HCT116 (cell line): ENCODE results near the gene DIS3L2. TPM values are rescaled to one million over a fixed set of nuclear protein-coding genes. Genes with fewer than 3 reads are reported as not detected.

ENCODE experiments used
- ATAC-seq: fragments of 200-7000 bp; cut with Tn5 transposase; 2 replicates; pipeline ENCODE4 v1.9.1; 2020; ENCODE audit warnings: mild to moderate bottlenecking, moderate library complexity
- BruUV-seq: library from RNA; stranded (reverse); fragments of 400-500 nt; replicated peaks from 2 replicates; lab custom pipeline; 2021; lab: Mats Ljungman, UMichigan
- CTCF ChIA-PET: fragments of 300-600 bp; sonication (Branson Sonifier 250); formaldehyde crosslinking; loops from one replicate; lab custom pipeline; 2021; ENCODE audit warnings: antibody characterized with exemption; lab: Charles Lee
- POLR2A ChIA-PET: fragments of 300-600, 350-600 bp; sonication (Branson Sonifier 250); formaldehyde crosslinking; loops from one replicate; lab custom pipeline; 2021; ENCODE audit warnings: antibody characterized with exemption; lab: Charles Lee
- RAD21 ChIA-PET, 2 experiments: fragments of 300-600 bp; sonication (Branson Sonifier 250); formaldehyde crosslinking; loops; one replicate each; lab custom pipeline; 2023; ENCODE audit warnings: low total read pairs in 2 of 2; ENCODE audit not compliant: uncharacterized antibody in 2 of 2, unreplicated experiment in 2 of 2, low non-redundant PET in 1 of 2; lab: Charles Lee
- DNase-seq: peaks from one replicate; pipeline ENCODE4 v3.0.0-alpha.2; 2010; ENCODE audit warnings: low read depth, low spot score
- H2AFZ ChIP-seq: fragments of 200-600 bp; shearing (Covaris generic), sonication (generic); 2 replicates; pipeline ENCODE4 v1.6.1; 2017; ENCODE audit warnings: low read depth, mixed run types, mixed read lengths, antibody characterized with exemption, low read length; ENCODE audit not compliant: poor library complexity, severe bottlenecking
- H3K27ac ChIP-seq: 2 replicates; pipeline ENCODE4 v1.5.1; 2012; ENCODE audit warnings: low read depth, low read length
- H3K27me3 ChIP-seq: fragments of 200-600 bp; sonication (generic); 2 replicates; pipeline ENCODE4 v1.6.1; 2016; ENCODE audit warnings: mixed run types, low read length, mixed read lengths; ENCODE audit not compliant: insufficient read depth
- H3K36me3 ChIP-seq, 2 experiments: fragments of 200-500 bp in 1 of 2; fragments of 200-600 bp in 1 of 2; sonication (Bioruptor generic) in 1 of 2; sonication (generic) in 1 of 2; 2 replicates each; pipeline versions ENCODE4 v1.5.1 to v1.6.1; 2014 to 2016; ENCODE audit warnings: low read length in 2 of 2, inconsistent platforms in 1 of 2, mixed read lengths in 1 of 2, mixed run types in 1 of 2; ENCODE audit not compliant: insufficient read depth in 2 of 2, control insufficient read depth in 1 of 2
- H3K4me1 ChIP-seq, 2 experiments: fragments of 200-600 bp in 1 of 2; sonication (generic) in 1 of 2; 2 replicates each; pipeline versions ENCODE4 v1.5.1 to v1.6.1; 2012 to 2017; ENCODE audit warnings: low read length in 2 of 2, inconsistent platforms in 1 of 2, mild to moderate bottlenecking in 1 of 2, mixed read lengths in 1 of 2, mixed run types in 1 of 2, moderate library complexity in 1 of 2; ENCODE audit not compliant: insufficient read depth in 2 of 2, control insufficient read depth in 1 of 2
- H3K4me2 ChIP-seq: fragments of 200-600 bp; sonication (generic); 2 replicates; pipeline ENCODE4 v1.6.1; 2017; ENCODE audit warnings: mixed run types, low read length, mixed read lengths
- H3K4me3 ChIP-seq, 2 experiments: fragments of 200-600 bp in 1 of 2; sonication (generic) in 1 of 2; replicated peaks in 1 of 2; 2 replicates each; pipeline ENCODE4 v1.5.1; 2011 to 2016; ENCODE audit warnings: low read length in 2 of 2, control low read depth in 1 of 2, low read depth in 1 of 2, mild to moderate bottlenecking in 1 of 2, mixed read lengths in 1 of 2, mixed run types in 1 of 2
- H3K79me2 ChIP-seq: fragments of 200-600 bp; sonication (generic); 2 replicates; pipeline ENCODE4 v1.6.1; 2017; ENCODE audit warnings: mild to moderate bottlenecking, mixed run types, low read length, moderate library complexity, mixed read lengths; ENCODE audit not compliant: insufficient read depth
- H3K9ac ChIP-seq: fragments of 200-600 bp; sonication (generic); 2 replicates; pipeline ENCODE4 v1.6.1; 2016; ENCODE audit warnings: low read length, mixed read lengths
- H3K9me2 ChIP-seq: fragments of 200-600 bp; sonication (generic), shearing (Covaris generic); 2 replicates; pipeline ENCODE4 v1.6.1; 2017; ENCODE audit warnings: mixed run types, mild to moderate bottlenecking, moderate library complexity; ENCODE audit not compliant: insufficient read depth
- H3K9me3 ChIP-seq, 2 experiments: fragments of 200-500 bp in 1 of 2; fragments of 200-600 bp in 1 of 2; sonication (Bioruptor generic) in 1 of 2; sonication (generic) in 1 of 2; 2 replicates each; pipeline ENCODE4 v1.6.1; 2014 to 2017; ENCODE audit warnings: low read length in 2 of 2, mixed read lengths in 2 of 2, inconsistent platforms in 1 of 2, low read depth in 1 of 2, mild to moderate bottlenecking in 1 of 2, mixed run types in 1 of 2, moderate library complexity in 1 of 2; ENCODE audit not compliant: control insufficient read depth in 1 of 2, insufficient read depth in 1 of 2
- H4K20me1 ChIP-seq: fragments of 200-600 bp; sonication (generic), shearing (Covaris generic); 2 replicates; pipeline ENCODE4 v1.6.1; 2017; ENCODE audit warnings: mixed run types, mild to moderate bottlenecking, moderate library complexity; ENCODE audit not compliant: insufficient read depth
- CBX3 ChIP-seq: IDR thresholded peaks from 2 replicates; pipeline ENCODE4 v1.6.1; 2012; ENCODE audit warnings: low read depth
- EZH2phosphoT487 ChIP-seq: fragments of 200-600 bp; IDR thresholded peaks from 2 replicates; pipeline ENCODE4 v1.6.1; 2018; ENCODE audit warnings: antibody characterized with exemption, borderline replicate concordance
- POLR2A ChIP-seq: IDR thresholded peaks from 2 replicates; pipeline ENCODE4 v1.7.0; 2011; ENCODE audit warnings: borderline replicate concordance; ENCODE audit not compliant: insufficient read depth, insufficient read length; ENCODE audit errors: extremely low read depth
- POLR2AphosphoS5 ChIP-seq: IDR thresholded peaks from 2 replicates; pipeline ENCODE4 v1.6.1; 2011; ENCODE audit warnings: mild to moderate bottlenecking, low read depth, low read length, moderate library complexity
- ZFX ChIP-seq: fragments of 450-650 bp; IDR thresholded peaks from 2 replicates; pipeline ENCODE4 v1.6.1; 2017
- ZNF274 ChIP-seq: fragments of 200-500 bp; sonication (Bioruptor generic); IDR thresholded peaks from 2 replicates; pipeline ENCODE4 v1.6.1; 2014; ENCODE audit warnings: mild to moderate bottlenecking, low read depth, low read length, inconsistent platforms
- intact Hi-C: fragments of 100-400 bp; cut with micrococcal nuclease; formaldehyde crosslinking; loops from 2 replicates; pipeline ENCODE4 v1.10.0; 2022
- total RNA-seq: library from RNA; stranded (reverse); gene quantifications from one replicate; pipeline ENCODE4 v1.2.1, GENCODE V29; 2021; ENCODE audit not compliant: unreplicated experiment
- TF ChIP-seq, protein P1 (sequence below): IDR thresholded peaks from 2 replicates; pipeline ENCODE4 v1.6.1; 2012

Gene DIS3L2
- total RNA-seq, 1 experiment from 2014 or later = 42.5 TPM

DNA sequence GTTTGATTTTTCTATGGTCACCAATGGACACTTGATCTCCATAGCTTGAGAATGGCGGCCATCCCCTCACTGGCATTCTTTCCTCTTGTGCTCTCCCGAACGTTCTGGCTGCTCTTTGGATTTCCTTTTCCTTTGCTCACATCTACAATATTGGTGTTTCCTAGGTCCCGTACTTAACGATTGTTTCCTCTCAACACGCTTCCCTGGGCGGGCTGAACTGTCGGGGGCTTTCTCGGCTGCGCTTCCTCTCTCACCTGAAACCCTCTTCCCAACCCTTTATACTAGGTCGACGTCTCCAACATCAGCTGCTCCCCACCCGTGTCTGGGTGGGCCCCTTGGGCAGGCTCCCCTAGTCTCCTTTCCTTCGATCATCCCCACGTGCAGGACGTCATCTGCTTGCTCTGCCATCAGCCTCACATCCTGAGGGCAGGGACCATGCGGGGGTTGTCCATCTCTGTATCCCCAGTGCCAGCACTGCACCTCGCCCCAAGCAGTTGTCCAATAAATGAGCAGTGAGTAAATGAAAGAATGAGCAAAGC lies 634 bp upstream of the DIS3L2 start:
- CTCF ChIA-PET = no interaction called here
- POLR2A ChIA-PET = interaction anchor here (1.0 kb wide), 1 partner anchor 19 kb away, joined by 3 read pairs; no protein-coding TSS in a partner anchor
- Histone ChIP-seq H3K4me1 (peaks cover 3 to 21% of the 10 kb centered on the region in 2 experiments; a peak in 3 of 4 replicates), H3K9ac (peak overlapping the region; percentile 90), H2AFZ (peak overlapping the region; percentile 56), H3K4me2 (peak overlapping the region; percentile 88), H3K27me3 (no peaks in the 10 kb centered on the region), H3K9me2 (no peaks in the 10 kb centered on the region), H4K20me1 (no peaks in the 10 kb centered on the region), H3K79me2 (peaks cover 41% of the 10 kb centered on the region), H3K9me3 (no peaks in the 10 kb centered on the region; a peak in 1 of 4 replicates), H3K4me3 (peak overlapping the region; percentile 98 to 99), H3K27ac (peak overlapping the region; percentile 86), H3K36me3 (no peaks in the 10 kb centered on the region)
- TSS peak; percentile 91 for BruUV-seq
- ATAC-seq = peak; percentile 51; the same call in 1 of the 2 replicates
- intact Hi-C loops = no loop called here
- TF ChIP-seq, protein P1, sequence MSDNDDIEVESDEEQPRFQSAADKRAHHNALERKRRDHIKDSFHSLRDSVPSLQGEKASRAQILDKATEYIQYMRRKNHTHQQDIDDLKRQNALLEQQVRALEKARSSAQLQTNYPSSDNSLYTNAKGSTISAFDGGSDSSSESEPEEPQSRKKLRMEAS = peak; percentile 58
- TF ChIP-seq EZH2phosphoT487 (no peak), POLR2A (no peak), ZNF274 (no peak), POLR2AphosphoS5 (no peak), CBX3 (no peak)
- TF ChIP-seq, all 23 proteins: peak for 1
- RAD21 ChIA-PET = no interaction called here
- DNase-seq = no peak

DNA sequence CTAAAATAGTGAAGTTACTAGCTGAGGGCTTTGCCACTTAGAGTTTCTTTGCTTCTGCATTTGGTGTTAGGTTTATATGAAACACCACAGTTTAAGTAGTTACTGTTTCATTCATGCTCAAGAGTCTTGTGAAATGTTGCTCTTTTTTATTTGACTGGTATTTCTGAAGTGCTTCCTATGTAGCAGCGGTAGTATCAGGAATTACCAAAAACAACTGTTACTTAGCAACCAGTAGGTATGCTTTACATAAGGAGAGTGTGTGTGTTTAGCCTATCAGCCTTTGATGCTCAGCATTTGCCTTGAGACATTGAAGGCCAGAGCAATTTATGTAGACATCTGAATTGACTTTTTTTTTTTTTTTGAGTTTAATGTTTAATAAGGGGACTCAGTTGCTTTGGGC lies 3.6 kb downstream of the DIS3L2 start:
- no peak overlapping the region for H3K9ac ChIP-seq
- H3K27ac ChIP-seq = no peak overlapping the region
- ChIA-PET RAD21 (no interaction called here), CTCF (no interaction called here), POLR2A (no interaction called here)
- no peaks in the 10 kb centered on the region; a peak in 1 of 4 replicates for H3K9me3 ChIP-seq
- H2AFZ ChIP-seq = no peak overlapping the region
- no peaks in the 10 kb centered on the region for H4K20me1 ChIP-seq
- no peaks in the 10 kb centered on the region for H3K36me3 ChIP-seq
- H3K4me1 ChIP-seq = peaks cover 3 to 18% of the 10 kb centered on the region in 2 experiments; a peak in 3 of 4 replicates
- no peaks in the 10 kb centered on the region for H3K27me3 ChIP-seq
- H3K79me2 ChIP-seq = peaks cover 78% of the 10 kb centered on the region
- ATAC-seq = no peak
- intact Hi-C loops = no loop called here
- H3K9me2 ChIP-seq = no peaks in the 10 kb centered on the region
- no peak for DNase-seq
- H3K4me3 ChIP-seq = no peak overlapping the region
- no TSS peak for BruUV-seq
- no peak for TF ChIP-seq POLR2A
- TF ChIP-seq ZFX = no peak
- no peak overlapping the region for H3K4me2 ChIP-seq
